Left lung (tissue), 14 donors: ENCODE measurements around the gene BEAN1. TPM values are rescaled to one million over a fixed set of nuclear protein-coding genes. Genes with fewer than 3 reads are reported as not detected.

Experiments used
- ATAC-seq: fragments of 200-7000 bp; cut with Tn5 transposase; one replicate; pipeline ENCODE4 v1.9.1; 2020; ENCODE audit warnings: moderate library complexity
- DNase-seq, 4 donors: peaks; one replicate each; pipeline ENCODE4 v3.0.0-alpha.2; 2013 to 2020
- H3K27ac ChIP-seq, 2 donors: fragments of 200-600 bp; sonication (generic) in 1 of 2; one replicate each; pipeline versions ENCODE4 v1.5.0 to v1.8.0; 2020 to 2021
- H3K27me3 ChIP-seq, 2 donors: fragments of 200-600 bp; sonication (generic) in 1 of 2; one replicate each; pipeline versions ENCODE4 v1.5.0 to v1.8.0; 2020 to 2021
- H3K36me3 ChIP-seq, 2 donors: fragments of 200-600 bp; sonication (generic) in 1 of 2; one replicate each; pipeline versions ENCODE4 v1.5.0 to v1.8.0; 2020 to 2021
- H3K4me1 ChIP-seq, 2 donors: fragments of 200-600 bp; one replicate each; pipeline ENCODE4 v1.8.0; 2021
- H3K4me3 ChIP-seq, 2 donors: fragments of 200-600 bp; sonication (generic) in 1 of 2; one replicate each; pipeline versions ENCODE4 v1.5.0 to v1.8.0; 2020 to 2021; ENCODE audit warnings: mild to moderate bottlenecking in 1 of 2
- H3K9me3 ChIP-seq, 2 donors: fragments of 200-600 bp; sonication (generic) in 1 of 2; one replicate each; pipeline versions ENCODE4 v1.5.0 to v1.8.0; 2020 to 2021
- CTCF ChIP-seq, 2 donors: fragments of 200-600 bp; sonication (generic) in 1 of 2; IDR thresholded peaks; one replicate each; pipeline versions ENCODE4 v1.5.0 to v1.8.0; 2021; ENCODE audit warnings: antibody characterized with exemption in 2 of 2
- intact Hi-C, 2 donors: fragments of 100-400 bp; cut with DNase I; formaldehyde crosslinking; loops; one replicate each; pipeline versions ENCODE4 v1.11.2 to v1.14.2; 2022
- long read RNA-seq, 12 donors: library from polyadenylated mRNA in 2 of 12; unstranded in 2 of 12; transcript quantifications; one replicate each; pipeline ENCODE4 v2.0.0 and lab custom pipeline, GENCODE V29; 2019 to 2026
- polyA plus RNA-seq, 6 donors: library from polyadenylated mRNA; unstranded; fragments of 120-200 nt; gene quantifications; one replicate each; pipeline ENCODE4 v1.2.1, GENCODE V29; 2013; ENCODE audit not compliant: insufficient read length in 6 of 6
- total RNA-seq, 2 donors: library from RNA; stranded (reverse); fragmentation: NEBNext Ultra II Directional; extraction: Animal tissue kit (Norgen Biotek cat#: 25700); gene quantifications; one replicate each; pipeline ENCODE4 v1.2.1, GENCODE V29; 2021
- donor health status: DM: no; HTN: yes; CAD: no.
- donor health status: DM: no; HTN: no; CAD: no.

The BEAN1 gene, protein sequence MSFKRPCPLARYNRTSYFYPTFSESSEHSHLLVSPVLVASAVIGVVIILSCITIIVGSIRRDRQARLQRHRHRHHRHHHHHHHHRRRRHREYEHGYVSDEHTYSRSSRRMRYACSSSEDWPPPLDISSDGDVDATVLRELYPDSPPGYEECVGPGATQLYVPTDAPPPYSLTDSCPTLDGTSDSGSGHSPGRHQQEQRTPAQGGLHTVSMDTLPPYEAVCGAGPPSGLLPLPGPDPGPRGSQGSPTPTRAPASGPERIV
- 1 to 10 TPM in 1 of 2 donors, under 1 TPM in 1; 0.65 to 2.0 TPM for total RNA-seq
- 10 to 100 TPM; 10.1 to 13.6 (median 11.9) TPM for polyA plus RNA-seq
- long read RNA-seq, donor 1, partial matches to known transcripts: 0 of 3 reads
- long read RNA-seq, donor 1, other reads (novel, unspliced or antisense): 0 of 3 reads
- long read RNA-seq, donor 2: 0 reads
- long read RNA-seq, donor 3, partial matches to known transcripts: 0 of 4 reads
- long read RNA-seq, donor 3, other reads (novel, unspliced or antisense): 0 of 4 reads
- long read RNA-seq, donor 4: 0 reads
- long read RNA-seq, donor 5, partial matches to known transcripts: 12 of 13 reads
- long read RNA-seq, donor 5, other reads (novel, unspliced or antisense): 0 of 13 reads
- long read RNA-seq, donor 6, partial matches to known transcripts: 0 of 2 reads
- long read RNA-seq, donor 6, other reads (novel, unspliced or antisense): 0 of 2 reads
- long read RNA-seq, donor 7: 0 reads
- long read RNA-seq, donor 8: 0 reads
- long read RNA-seq, donor 9: 0 reads
- long read RNA-seq, donor 10: 0 reads
- long read RNA-seq, donor 11: 0 reads
- long read RNA-seq, donor 12, partial matches to known transcripts: 0 of 1 reads
- long read RNA-seq, donor 12, other reads (novel, unspliced or antisense): 0 of 1 reads

- DNase-seq (peak in 2 of 4 donors; percentile 38 to 67), ATAC-seq (peak; percentile 63)
- H3K27me3 ChIP-seq: peaks cover 32 to 79% of the 10 kb centered on the region in 2 donors
These were observed at the start of gene BEAN1 for GRCh38 chr16:66427036-66427860. Gene BEAN1, plus strand, starts transcription at chr16:66427295. Its CDS starts 10,382 bp downstream, at chr16:66437677.

GRCh38 chr16:66377324-66377723 is 49.8 kb upstream of the BEAN1 start:
- TF ChIP-seq CTCF (IDR thresholded peaks at IDR 0.05): no peak
- H3K4me3 ChIP-seq: no peak overlapping the region
- intact Hi-C loops: no loop called here
- H3K36me3 ChIP-seq: no peaks in the 10 kb centered on the region
- peak overlapping the region in 1 of 2 donors; percentile 48 for H3K27ac ChIP-seq
- H3K9me3 ChIP-seq: no peaks in the 10 kb centered on the region
- H3K4me1 ChIP-seq: peaks cover 0 to 28% of the 10 kb centered on the region in 2 donors
- no peaks in the 10 kb centered on the region for H3K27me3 ChIP-seq
- peak in 1 of 4 donors; percentile 17 for DNase-seq
- ATAC-seq: no peak

More at GRCh38 chr16:66427036-66427860, at the start of gene BEAN1:
- Histone ChIP-seq H3K27ac (no peak within 1 kb of the TSS), H3K9me3 (no peaks in the 10 kb centered on the region), H3K4me3 (peak within 1 kb of the TSS; percentile 34 to 41), H3K36me3 (no peaks in the 10 kb centered on the region), H3K4me1 (peaks cover 11 to 18% of the 10 kb centered on the region in 2 donors)
- intact Hi-C loops: no loop called here
- no peak for TF ChIP-seq CTCF (IDR thresholded peaks at IDR 0.05)

- Histone ChIP-seq H3K4me3 (no peak overlapping the region), H3K27ac (peak overlapping the region in 1 of 2 donors; percentile 7), H3K36me3 (no peaks in the 10 kb centered on the region), H3K4me1 (peaks cover 0 to 28% of the 10 kb centered on the region in 2 donors), H3K9me3 (no peaks in the 10 kb centered on the region), H3K27me3 (no peaks in the 10 kb centered on the region)
- ATAC-seq: no peak
- intact Hi-C loops: no loop called here
- DNase-seq: peak in 1 of 4 donors; percentile 8
- TF ChIP-seq CTCF (IDR thresholded peaks at IDR 0.05): no peak
These were observed 48.1 kb upstream of the BEAN1 start for GRCh38 chr16:66378741-66379570.

DNA sequence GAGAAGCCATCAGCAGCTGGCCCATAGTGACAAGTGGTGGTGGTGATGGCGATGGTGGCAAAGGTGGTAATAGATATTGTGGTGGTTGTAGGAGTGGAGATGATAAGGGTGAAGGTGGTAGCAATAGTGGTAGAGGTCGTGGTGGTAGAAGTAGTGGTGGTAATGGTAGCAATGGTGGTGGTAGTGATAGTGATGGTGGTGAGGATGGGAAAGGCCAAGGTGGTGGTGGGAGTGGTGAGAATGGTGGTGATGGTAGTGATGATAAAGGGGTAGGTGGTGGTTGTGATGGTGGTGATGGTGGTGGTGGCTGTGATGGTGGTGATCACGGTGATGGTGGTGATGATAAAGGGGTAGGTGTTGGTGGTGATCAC is 47.5 kb upstream of the BEAN1 start:
- Histone ChIP-seq H3K4me1 (peaks cover 0 to 28% of the 10 kb centered on the region in 2 donors), H3K27ac (no peak overlapping the region), H3K36me3 (no peaks in the 10 kb centered on the region), H3K9me3 (no peaks in the 10 kb centered on the region), H3K4me3 (no peak overlapping the region), H3K27me3 (no peaks in the 10 kb centered on the region)
- ATAC-seq (no peak), DNase-seq (no peak)
- no peak for TF ChIP-seq CTCF (IDR thresholded peaks at IDR 0.05)
- intact Hi-C loops: no loop called here
